ENCODE data around the gene ZDHHC11.
"Not testable (repeated sequence)": the region's sequence is repeated elsewhere in the genome, so short reads cannot be mapped to it uniquely, and the experiment has no call there.

DNA sequence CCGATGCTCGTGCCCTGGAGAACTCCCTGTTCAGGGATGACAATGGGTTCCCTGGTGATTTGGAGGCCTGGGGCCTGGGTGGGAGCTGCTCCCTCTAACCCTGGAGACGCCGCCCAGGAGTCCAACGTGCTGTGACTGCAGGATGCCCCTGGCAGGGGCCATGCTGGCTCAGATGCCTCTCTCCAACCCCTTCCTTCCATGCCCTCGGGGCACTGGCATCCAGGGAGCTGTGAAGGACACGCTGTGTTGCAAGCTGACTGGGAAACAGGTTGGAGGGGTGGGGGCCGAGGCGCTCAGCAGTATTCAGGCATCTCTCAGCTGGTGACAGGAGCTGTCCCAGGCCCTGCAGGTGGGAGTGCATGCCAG, 75.2 kb downstream of the ZDHHC11 start:
- TF ChIP-seq, protein P1, sequence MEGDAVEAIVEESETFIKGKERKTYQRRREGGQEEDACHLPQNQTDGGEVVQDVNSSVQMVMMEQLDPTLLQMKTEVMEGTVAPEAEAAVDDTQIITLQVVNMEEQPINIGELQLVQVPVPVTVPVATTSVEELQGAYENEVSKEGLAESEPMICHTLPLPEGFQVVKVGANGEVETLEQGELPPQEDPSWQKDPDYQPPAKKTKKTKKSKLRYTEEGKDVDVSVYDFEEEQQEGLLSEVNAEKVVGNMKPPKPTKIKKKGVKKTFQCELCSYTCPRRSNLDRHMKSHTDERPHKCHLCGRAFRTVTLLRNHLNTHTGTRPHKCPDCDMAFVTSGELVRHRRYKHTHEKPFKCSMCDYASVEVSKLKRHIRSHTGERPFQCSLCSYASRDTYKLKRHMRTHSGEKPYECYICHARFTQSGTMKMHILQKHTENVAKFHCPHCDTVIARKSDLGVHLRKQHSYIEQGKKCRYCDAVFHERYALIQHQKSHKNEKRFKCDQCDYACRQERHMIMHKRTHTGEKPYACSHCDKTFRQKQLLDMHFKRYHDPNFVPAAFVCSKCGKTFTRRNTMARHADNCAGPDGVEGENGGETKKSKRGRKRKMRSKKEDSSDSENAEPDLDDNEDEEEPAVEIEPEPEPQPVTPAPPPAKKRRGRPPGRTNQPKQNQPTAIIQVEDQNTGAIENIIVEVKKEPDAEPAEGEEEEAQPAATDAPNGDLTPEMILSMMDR (IDR thresholded peaks at IDR 0.05; ENCODE audit: poor library complexity) = not testable (repeated sequence)
- TF ChIP-seq EZH2 (IDR thresholded peaks at IDR 0.05; ENCODE audit: borderline replicate concordance) = not testable (repeated sequence)
